Epithelial cell of esophagus (primary cell): ENCODE results near the gene LSG1.

ENCODE experiments used
- DNase-seq: peaks from one replicate; pipeline ENCODE4 v3.0.0; 2010; ENCODE audit warnings: low read depth
- H3K4me3 ChIP-seq: 2 replicates; pipeline ENCODE4 v1.5.1; 2011; ENCODE audit warnings: mild to moderate bottlenecking, low read length, control low read depth
- TF ChIP-seq, protein P1 (sequence below): IDR thresholded peaks from 2 replicates; pipeline ENCODE4 v1.5.1; 2011; ENCODE audit warnings: low read depth, mild to moderate bottlenecking, low read length, control low read depth, inconsistent platforms; ENCODE audit not compliant: insufficient read depth; ENCODE audit errors: missing control alignments

The LSG1 gene

DNA sequence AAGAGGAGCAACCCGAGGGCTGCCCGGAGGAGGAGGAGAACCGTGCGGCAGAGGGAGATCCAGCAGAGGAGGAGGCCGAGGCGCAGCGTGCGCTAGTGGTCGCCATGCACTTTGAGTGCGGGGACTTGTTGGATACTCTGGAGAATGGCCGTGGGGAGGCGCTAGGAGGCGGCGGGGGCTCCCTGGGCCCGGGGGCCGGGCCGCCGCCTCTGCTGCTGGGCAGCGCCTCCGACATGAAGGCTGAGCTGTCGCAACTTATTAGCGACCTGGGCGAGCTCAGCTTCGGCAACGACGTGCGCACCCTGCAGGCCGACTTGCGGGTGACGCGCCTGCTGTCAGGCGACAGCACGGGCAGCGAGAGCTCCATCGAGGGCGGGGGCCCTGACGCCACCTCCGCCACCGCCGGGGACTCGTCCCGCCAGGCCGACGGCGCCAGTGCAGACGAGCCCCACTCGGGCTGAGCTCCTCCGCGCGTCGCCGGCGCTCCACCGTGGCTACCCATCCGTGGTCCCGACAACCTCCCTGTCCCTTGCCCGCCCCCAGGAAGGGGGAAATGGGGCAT, 15.7 kb upstream of the LSG1 start:
- peak overlapping the region; percentile 61 for H3K4me3 ChIP-seq
- TF ChIP-seq, protein P1, sequence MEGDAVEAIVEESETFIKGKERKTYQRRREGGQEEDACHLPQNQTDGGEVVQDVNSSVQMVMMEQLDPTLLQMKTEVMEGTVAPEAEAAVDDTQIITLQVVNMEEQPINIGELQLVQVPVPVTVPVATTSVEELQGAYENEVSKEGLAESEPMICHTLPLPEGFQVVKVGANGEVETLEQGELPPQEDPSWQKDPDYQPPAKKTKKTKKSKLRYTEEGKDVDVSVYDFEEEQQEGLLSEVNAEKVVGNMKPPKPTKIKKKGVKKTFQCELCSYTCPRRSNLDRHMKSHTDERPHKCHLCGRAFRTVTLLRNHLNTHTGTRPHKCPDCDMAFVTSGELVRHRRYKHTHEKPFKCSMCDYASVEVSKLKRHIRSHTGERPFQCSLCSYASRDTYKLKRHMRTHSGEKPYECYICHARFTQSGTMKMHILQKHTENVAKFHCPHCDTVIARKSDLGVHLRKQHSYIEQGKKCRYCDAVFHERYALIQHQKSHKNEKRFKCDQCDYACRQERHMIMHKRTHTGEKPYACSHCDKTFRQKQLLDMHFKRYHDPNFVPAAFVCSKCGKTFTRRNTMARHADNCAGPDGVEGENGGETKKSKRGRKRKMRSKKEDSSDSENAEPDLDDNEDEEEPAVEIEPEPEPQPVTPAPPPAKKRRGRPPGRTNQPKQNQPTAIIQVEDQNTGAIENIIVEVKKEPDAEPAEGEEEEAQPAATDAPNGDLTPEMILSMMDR: peak; percentile 37
- DNase-seq: peak; percentile 73

- H3K4me3 ChIP-seq: peak overlapping the region; percentile 61
- TF ChIP-seq, protein P1: no peak
- peak; percentile 48 for DNase-seq
Observed at GRCh38 chr3:194686816-194687637, 15.0 kb upstream of the LSG1 start.

DNA sequence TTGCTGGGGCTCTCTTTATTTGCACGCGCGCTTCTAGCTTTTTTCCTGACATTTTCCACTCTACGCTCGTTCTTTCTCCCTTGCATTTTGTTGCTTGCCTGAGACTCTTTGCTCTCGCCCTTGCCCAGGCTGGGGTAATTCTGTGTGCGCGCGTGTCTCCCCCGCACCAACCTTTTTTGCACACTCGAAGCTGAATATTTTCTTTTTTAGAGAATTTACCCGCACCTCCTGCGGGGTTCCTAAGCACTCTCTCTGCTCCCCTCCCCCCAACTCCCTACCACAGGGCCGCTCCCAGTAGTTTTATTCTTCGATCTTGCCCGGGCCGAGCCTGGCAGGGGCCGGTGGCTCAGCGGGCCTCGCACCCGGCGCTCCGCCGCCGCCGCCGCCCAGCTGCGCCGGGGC, 14.4 kb upstream of the LSG1 start:
- H3K4me3 ChIP-seq: peak overlapping the region; percentile 61
- no peak for DNase-seq
- TF ChIP-seq, protein P1: no peak

DNA sequence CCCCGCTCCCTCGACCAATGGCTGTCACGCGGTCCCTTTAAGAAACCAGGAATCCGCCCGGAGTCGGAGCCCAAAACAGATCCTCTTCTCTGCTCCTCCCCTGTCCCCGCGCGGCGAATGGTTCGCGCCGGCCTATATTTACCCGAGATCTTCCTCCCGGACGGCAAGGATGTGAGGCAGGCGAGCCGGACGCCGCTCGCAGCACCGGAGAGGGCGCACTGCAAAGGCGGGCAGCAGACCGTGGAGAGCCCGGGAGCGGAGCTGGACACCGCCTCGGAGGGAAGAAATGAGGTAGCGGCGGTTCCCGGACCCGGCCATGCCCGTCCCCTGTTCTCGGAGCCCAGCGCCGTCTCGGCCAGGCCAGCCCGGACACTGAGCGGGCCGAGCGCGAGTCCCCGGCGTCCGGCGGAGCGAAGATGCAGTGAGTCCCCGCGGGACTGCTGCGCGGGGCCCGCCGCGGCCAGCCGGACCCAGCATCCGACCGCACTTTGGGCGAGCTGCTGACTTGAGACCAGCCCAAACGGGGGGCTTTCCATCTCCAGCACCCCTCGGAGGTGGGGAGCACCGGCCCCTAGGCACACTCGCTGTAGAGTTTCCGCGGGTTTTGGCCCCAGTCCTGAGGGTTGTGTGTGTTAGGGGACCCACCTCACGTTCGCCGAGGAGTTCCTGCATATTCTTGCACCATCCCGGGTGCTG, 13.9 kb upstream of the LSG1 start, which contains the start of gene FAM43A:
FAM43A (plus strand) TSS at position 166 of the 696 bp plus-strand sequence. CDS start 944 bp downstream, outside the sequence.
- TF ChIP-seq, protein P1: no peak
- peak within 1 kb of the TSS; percentile 61 for H3K4me3 ChIP-seq
- peak; percentile 92 for DNase-seq

DNA sequence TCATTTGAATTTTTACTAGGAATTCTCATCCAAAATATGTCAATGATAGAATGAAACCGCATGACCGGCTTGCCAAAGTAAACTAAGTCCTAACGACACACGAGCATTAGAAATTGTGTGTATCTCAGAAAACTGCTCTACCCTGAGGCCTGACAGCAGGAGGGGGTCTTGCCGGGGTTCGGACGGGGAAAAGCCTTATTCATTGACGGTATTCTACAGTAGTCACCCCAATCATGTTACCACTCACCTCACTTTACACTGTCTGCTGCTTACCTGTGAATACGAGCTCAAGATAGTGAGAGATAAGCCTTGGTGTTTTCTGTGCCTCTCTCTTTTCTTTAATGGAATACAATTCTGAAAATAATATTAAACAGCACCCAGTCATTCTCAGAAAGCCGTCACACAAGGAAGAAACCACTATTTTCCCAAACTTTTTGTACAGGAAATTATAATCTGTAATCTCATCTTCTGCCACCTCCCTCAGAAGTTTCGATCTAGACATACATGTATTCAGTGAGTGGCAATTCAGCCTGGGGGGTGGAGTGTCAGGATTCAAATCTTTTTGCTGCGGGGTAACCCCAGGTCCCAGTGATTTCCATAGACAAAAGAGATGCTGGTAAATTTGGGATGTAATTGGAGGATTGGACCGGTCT, 13.2 kb upstream of the LSG1 start:
- no peak for DNase-seq
- H3K4me3 ChIP-seq: no peak overlapping the region
- TF ChIP-seq, protein P1: no peak

DNA sequence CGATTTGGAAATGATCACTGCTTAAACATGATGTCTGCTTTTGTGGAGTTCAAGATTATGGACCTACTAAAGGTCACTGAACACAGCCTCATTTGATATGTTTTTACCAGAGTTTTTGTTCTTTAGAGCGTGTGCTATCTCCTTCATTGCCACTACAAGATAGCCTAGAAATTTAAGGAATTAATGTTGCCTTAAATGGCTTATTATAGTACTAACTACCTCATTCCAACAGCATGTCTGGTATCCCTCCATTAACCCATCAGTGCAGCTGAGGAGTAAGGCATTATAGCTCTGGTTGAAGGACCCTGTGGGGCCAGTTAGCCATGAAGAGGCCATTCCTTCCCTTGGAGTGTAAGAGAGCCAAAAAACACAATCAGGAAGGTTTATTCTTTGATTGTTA, 11.4 kb upstream of the LSG1 start:
- no peak overlapping the region for H3K4me3 ChIP-seq
- no peak for DNase-seq
- TF ChIP-seq, protein P1: no peak
